ENCODE data around the gene KCP.

DNA sequence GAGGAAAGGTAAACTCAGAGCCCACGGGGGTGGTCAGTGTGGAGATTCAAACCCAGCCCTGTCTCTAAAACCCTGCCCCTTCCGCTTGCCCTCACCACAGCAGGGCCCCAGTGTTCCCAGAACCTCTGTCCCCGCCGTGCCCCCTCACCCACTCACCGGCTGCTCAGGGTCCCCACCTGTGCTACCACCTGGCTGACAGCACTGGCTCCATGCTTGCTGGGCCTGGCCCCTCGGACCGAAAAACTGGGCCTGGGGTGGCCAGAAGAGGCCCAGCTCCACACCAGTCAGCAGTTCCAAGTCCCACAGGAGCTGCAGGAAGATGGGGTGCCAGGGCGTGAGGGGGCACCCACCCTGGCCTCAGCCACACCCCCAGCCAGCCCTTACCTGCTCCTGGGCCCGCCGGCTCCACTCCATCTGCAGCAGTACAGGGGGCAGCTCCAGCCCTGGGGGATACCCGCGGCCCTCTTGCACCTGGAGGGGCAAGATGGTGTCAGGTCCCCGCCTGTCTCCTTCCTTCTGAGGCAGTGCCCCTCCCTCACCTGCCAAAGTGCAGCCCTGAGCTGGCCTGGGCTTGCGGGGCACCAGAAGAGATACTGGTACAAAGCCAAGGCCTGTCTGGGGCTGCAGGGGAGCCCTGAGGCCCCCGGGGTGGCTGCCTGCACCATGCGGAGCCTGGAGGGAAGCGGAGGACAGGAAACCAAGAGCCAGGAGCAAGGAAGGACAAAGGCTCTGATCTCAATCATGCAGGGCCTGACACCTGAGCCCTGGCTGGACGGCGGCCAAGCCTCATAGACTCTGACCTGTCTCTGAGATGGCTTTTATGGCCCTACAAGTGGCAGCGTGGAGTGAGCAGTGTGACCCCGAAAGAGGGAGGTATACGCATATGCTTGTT lies 36.1 kb downstream of the KCP start:
- no peak for TF ChIP-seq IRF3 (IDR thresholded peaks at IDR 0.05; ENCODE audit: low read depth, low read length)
- TF ChIP-seq CTCF (IDR thresholded peaks at IDR 0.05): no peak
- TF ChIP-seq, protein P1, sequence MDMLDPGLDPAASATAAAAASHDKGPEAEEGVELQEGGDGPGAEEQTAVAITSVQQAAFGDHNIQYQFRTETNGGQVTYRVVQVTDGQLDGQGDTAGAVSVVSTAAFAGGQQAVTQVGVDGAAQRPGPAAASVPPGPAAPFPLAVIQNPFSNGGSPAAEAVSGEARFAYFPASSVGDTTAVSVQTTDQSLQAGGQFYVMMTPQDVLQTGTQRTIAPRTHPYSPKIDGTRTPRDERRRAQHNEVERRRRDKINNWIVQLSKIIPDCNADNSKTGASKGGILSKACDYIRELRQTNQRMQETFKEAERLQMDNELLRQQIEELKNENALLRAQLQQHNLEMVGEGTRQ (IDR thresholded peaks at IDR 0.05; ENCODE audit: borderline replicate concordance, low read depth, low read length): no peak
- TF ChIP-seq, protein P2, sequence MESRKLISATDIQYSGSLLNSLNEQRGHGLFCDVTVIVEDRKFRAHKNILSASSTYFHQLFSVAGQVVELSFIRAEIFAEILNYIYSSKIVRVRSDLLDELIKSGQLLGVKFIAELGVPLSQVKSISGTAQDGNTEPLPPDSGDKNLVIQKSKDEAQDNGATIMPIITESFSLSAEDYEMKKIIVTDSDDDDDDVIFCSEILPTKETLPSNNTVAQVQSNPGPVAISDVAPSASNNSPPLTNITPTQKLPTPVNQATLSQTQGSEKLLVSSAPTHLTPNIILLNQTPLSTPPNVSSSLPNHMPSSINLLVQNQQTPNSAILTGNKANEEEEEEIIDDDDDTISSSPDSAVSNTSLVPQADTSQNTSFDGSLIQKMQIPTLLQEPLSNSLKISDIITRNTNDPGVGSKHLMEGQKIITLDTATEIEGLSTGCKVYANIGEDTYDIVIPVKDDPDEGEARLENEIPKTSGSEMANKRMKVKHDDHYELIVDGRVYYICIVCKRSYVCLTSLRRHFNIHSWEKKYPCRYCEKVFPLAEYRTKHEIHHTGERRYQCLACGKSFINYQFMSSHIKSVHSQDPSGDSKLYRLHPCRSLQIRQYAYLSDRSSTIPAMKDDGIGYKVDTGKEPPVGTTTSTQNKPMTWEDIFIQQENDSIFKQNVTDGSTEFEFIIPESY (IDR thresholded peaks at IDR 0.05; ENCODE audit: borderline replicate concordance, low read depth): no peak
- no peak for TF ChIP-seq GABPA (IDR thresholded peaks at IDR 0.05; ENCODE audit: low read depth)
- TF ChIP-seq, protein P3, sequence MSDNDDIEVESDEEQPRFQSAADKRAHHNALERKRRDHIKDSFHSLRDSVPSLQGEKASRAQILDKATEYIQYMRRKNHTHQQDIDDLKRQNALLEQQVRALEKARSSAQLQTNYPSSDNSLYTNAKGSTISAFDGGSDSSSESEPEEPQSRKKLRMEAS (IDR thresholded peaks at IDR 0.05; ENCODE audit: low read depth): no peak
- TF ChIP-seq NRF1 (IDR thresholded peaks at IDR 0.05; ENCODE audit: low read depth, low read length): no peak
- no peak for TF ChIP-seq USF1 (IDR thresholded peaks at IDR 0.05; ENCODE audit: borderline replicate concordance, low read depth)

All from SK-N-SH (cell line).